ENCODE results near the gene GSDME. TPM values are rescaled to one million over a fixed set of nuclear protein-coding genes. Genes with fewer than 3 reads are reported as not detected.

Gene GSDME
- total and polyA plus RNA-seq, 8 donors = 0.43 to 7.1 (median 1.5) TPM

DNA sequence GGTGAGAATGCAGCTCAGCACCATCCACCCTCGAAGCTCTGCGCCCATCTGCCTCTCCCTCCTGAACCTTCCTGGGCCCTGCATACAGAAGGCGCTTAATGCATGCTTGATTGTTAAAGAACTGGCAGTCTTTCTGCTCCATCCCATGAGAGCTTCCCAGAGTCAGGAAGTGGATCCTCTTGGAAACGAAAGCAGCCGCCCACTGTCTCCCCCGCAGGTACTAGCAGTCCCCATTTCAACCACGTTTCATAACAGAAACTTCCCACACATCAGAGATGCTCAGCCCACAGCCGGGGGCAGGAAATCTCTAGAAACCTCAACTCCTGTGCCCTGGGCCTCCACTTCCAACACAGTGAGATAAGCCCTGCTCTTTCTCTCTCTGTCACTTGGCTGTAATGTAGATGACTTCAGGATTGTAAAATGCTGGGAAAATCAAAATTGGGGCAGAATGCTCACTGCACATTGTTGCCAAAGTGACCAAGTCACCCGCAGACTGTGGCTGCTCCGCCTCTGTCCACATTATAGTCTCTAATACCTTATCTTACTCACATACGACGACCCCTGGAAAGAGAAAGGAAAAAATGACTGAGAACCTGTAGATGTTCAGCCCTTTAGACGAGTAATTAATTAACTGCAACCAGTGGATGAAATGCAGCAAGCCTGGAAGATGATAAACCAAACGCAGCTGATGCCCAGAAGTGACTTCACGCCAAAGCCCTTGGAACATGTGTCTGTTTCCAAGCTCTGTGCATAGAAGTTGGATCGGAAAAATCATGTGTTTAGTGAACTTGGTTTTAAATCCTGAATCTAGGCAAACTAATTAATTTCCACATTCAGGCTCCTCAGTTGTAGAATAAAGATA, 28.5 kb downstream of the GSDME start:
- no peaks in the 10 kb centered on the region for H3K4me1 ChIP-seq
- no peaks in the 10 kb centered on the region for H3K9me3 ChIP-seq
- 71 to 75% methylated on average over 16 of the region's 16 CpGs for WGBS, 2 donors
- H3K4me3 ChIP-seq = no peak overlapping the region
- FAIRE-seq (no peak), DNase-seq (no peak), ATAC-seq (peak in 2 of 4 donors; percentile 14 to 35)
- intact Hi-C loops (cut with DNase I) = no loop called here
- H3K27ac ChIP-seq = no peak overlapping the region
- no peaks in the 10 kb centered on the region for H3K27me3 ChIP-seq
- TF ChIP-seq, protein P1, sequence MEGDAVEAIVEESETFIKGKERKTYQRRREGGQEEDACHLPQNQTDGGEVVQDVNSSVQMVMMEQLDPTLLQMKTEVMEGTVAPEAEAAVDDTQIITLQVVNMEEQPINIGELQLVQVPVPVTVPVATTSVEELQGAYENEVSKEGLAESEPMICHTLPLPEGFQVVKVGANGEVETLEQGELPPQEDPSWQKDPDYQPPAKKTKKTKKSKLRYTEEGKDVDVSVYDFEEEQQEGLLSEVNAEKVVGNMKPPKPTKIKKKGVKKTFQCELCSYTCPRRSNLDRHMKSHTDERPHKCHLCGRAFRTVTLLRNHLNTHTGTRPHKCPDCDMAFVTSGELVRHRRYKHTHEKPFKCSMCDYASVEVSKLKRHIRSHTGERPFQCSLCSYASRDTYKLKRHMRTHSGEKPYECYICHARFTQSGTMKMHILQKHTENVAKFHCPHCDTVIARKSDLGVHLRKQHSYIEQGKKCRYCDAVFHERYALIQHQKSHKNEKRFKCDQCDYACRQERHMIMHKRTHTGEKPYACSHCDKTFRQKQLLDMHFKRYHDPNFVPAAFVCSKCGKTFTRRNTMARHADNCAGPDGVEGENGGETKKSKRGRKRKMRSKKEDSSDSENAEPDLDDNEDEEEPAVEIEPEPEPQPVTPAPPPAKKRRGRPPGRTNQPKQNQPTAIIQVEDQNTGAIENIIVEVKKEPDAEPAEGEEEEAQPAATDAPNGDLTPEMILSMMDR (IDR thresholded peaks at IDR 0.05) = no peak
- no peaks in the 10 kb centered on the region for H3K36me3 ChIP-seq

DNA sequence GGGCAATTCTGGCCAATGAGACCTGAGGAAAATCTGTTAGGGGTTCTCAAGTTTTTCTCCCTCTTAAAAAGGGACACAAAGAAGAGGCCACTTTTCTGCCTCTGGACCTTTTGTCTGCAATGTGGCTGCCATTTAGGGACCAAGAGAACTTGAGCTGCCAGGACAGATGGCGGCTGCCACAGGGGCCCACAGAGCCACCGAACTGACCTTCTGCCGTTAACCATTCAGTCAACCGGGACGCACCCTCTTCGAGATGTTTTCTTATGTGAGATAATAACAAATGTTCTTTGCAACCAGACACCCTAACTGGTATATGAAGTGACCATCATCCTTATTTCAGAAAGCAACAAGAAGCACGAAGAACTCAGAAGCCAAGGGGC, 29.2 kb downstream of the GSDME start:
- WGBS, 2 donors = 93 to 94% methylated on average over 7 of the region's 7 CpGs

DNA sequence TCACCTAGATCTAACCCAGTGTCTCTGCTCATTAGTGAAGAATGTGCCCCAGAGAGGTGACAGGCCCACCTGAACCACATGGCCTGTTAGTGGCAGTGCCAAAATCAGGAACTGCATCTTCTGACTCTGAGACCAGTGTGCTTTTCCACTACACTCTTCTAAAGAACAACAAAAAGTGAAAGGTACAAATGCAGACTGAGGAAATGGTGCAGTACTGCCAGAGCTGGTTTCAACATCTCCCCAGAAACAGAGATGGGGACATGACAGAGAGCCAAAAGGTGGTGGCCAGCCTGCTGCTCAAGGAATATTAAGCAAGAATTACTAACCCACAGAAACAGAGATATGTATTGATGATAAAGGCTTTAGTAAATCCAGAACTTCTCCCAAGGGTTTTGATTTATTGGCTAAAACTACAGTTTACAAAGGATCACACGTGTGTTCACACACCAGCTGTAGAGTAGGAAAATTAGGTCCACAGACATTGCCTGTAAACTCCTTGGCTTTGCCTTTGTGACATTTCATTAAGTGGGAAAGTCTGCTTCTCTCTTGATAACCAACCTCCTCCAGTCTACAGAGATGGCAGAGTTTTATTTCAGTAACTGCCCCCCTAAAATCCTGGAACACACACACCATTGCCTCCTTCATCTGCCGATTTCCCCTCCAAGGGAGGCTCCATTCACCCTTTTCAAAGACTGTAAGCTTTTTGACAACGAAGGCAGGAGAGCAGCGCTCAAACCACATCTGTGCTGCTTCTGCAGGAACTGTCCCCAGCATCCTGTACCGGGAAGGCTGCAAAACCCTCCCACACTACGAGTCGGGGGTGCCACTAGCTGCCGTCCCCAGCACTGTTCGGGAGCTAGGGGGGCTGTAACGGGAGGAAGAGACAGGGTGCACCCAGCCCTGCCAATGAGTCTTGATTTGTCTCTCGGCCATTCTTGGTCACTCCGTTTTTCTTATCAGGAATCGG, 29.8 kb downstream of the GSDME start:
- intact Hi-C loops (cut with DNase I) = no loop called here
- Histone ChIP-seq H3K4me1 (no peaks in the 10 kb centered on the region), H3K36me3 (no peaks in the 10 kb centered on the region), H3K9me3 (no peaks in the 10 kb centered on the region), H3K4me3 (no peak overlapping the region), H3K27me3 (no peaks in the 10 kb centered on the region), H3K27ac (no peak overlapping the region)
- TF ChIP-seq, protein P1 (IDR thresholded peaks at IDR 0.05) = no peak
- WGBS, 2 donors = 82 to 86% methylated on average over 13 of the region's 13 CpGs
- DNase-seq = no peak
- ATAC-seq = peak in 2 of 4 donors; percentile 17 to 21
- FAIRE-seq = no peak

More for the DNA sequence above, 29.2 kb downstream of the GSDME start:
- H3K27ac ChIP-seq = no peak overlapping the region
- no peaks in the 10 kb centered on the region for H3K36me3 ChIP-seq
- H3K27me3 ChIP-seq = no peaks in the 10 kb centered on the region
- H3K9me3 ChIP-seq = no peaks in the 10 kb centered on the region
- FAIRE-seq (no peak), DNase-seq (no peak), ATAC-seq (no peak)
- no peak overlapping the region for H3K4me3 ChIP-seq
- TF ChIP-seq, protein P1 (IDR thresholded peaks at IDR 0.05) = no peak
- H3K4me1 ChIP-seq = no peaks in the 10 kb centered on the region
- intact Hi-C loops (cut with DNase I) = no loop called here

DNA sequence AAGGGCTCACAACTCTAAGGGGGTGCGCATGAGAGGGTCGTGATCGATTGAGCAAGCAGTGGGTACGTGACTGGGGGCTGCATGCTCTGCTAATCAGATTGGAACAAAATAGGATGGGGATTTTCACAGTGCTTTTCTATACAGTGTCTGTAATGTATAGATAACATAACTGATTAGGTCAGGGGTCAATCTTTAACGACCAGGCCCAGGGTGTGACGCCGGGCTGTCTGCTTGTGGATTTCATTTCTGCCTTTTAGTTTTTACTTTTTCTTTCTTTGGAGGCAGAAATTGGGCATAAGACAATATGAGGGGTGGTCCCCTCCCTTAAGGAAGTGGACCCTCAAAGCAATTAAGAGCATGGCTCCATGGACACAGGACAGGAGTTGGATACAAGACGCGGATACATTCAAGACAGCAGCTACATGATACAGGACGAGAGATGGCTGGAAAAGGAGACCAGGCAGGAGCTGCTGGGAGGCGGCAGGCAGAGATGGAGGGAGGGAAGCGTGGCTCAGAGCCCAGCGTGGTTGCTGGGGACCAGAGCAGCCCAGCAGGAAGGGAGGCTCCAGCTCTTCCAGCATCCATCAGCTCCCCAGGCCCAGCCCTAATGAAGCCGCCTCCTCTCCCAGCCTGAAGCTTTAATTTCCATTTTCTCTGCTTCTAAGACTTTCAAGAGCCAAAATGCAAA, 31.6 kb downstream of the GSDME start:
- no peak for FAIRE-seq
- Histone ChIP-seq H3K4me3 (no peak overlapping the region), H3K4me1 (no peaks in the 10 kb centered on the region), H3K36me3 (no peaks in the 10 kb centered on the region), H3K27me3 (no peaks in the 10 kb centered on the region), H3K27ac (no peak overlapping the region), H3K9me3 (no peaks in the 10 kb centered on the region)
- no peak for DNase-seq
- TF ChIP-seq, protein P1 (IDR thresholded peaks at IDR 0.05) = no peak
- intact Hi-C loops (cut with DNase I) = no loop called here
- WGBS, 2 donors = 85 to 89% methylated on average over 14 of the region's 14 CpGs
- no peak for ATAC-seq

All from pancreas (tissue), 10 donors.